Activated CD4-positive, alpha-beta T cell treated with anti-CD3 and anti-CD28 coated beads, Interleukin-2, Interleukin-6, amounts not matched to agents 100 ng/mL and 50 ng/mL, durations not matched to agents 16 hours and 8 hours (primary cell): ENCODE results near the gene IVD.

Experiments
- DNase-seq: peaks from one replicate; pipeline ENCODE4 v3.0.0-alpha.2; 2020

IVD gene

GRCh38 chr15:40463279-40463678, 57.7 kb downstream of the IVD start:
- DNase-seq = no peak

DNA sequence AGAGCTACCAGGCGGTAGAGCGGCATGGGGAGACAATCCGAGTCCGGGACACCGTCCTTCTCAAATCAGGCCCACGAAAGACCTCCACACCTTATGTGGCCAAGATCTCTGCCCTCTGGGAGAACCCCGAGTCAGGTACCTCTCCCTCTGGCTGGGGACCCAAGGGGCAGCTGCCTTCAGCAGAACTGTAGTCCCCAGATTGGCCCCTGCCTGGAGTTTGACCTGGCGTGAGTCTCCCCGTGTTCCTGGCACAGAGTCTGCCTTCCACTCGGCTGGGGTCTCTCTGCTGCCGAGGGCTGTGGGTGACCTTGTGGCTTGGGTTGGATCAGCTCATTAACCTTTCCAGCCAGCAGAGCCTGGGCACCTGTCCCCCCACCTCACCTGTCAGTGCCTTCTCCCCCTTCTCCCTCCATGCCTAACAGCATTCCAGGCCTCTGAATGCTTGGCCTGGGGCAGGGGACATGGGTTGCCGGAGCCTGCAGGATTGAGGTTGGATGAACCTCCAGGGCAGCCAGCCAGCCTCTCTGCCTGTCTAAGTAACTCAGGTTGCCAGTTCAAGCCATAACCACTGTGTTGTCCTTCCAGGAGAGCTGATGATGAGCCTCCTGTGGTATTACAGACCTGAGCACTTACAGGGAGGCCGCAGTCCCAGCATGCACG, 58.4 kb downstream of the IVD start:
- DNase-seq = no peak

DNA sequence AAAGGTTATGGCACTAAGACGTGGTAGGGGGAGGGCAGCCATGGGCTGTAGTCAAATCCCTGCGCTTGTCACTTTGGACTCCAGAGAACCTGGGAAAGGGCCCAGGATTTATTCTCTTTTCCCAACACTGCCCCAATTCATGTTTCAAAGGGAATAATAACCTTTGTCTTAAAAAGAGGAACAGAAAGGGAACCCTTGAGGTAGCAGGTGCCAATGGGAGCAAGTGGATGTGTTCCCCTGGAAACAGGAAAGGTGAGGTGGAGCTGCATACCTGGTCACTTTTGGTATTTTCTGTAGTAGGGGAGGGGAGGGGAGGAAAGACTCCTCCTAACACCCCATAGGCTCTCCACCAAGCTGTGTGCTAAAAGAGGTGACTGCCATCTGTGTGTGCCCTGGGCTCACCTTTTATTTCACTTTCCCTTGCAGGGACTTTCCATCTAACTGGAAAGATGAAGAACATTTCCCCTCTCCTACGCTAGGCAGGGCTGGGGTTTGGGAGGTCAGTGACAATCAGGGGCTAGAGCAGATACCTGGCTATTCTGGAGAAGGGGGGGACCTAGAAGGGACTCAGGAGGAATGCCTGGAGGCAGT, 59.1 kb downstream of the IVD start:
- no peak for DNase-seq

GRCh38 chr15:40465939-40466338, 60.3 kb downstream of the IVD start:
- DNase-seq = no peak

- DNase-seq = no peak
Observed at GRCh38 chr15:40466426-40467260, 61.0 kb downstream of the IVD start.

DNA sequence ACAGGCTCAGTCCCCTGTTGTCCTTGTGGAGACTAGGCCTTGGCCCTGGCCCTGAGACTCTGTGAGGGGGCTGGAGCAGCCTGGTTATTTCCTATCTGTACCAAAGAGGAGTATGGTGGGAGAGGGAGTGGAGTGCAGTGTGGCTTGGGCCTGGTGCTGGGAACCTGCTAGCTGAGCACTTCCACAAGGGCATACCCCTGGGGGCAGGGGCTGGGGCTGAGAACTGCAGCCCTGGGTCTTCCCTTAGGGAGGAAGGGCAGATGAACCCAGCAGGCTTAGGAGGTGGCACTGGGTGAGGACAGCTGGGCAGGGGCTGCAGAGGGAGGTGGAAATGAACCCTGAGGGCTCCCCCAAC, 61.6 kb downstream of the IVD start:
- DNase-seq = no peak

DNA sequence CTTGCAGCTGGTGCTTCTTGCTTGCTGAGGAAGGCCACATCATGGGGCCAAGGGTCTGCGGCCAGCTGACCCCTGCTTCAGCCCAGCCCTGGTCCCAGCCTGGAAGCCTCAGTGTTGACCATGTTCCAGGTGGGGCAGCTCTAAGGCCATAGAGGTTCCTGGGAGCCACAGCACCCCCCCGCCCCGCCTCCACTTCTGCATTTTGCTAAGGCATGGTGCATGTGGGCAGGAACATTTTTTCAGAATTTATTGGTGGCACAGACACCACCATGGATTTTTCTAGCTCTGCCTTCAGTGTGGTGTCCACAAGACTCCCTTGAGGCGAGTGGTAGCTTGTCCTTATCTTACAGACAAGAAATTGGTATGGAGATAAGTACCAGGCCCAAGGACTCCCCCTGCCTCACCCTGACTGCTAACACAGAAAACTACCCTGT, 63.3 kb downstream of the IVD start:
- no peak for DNase-seq

DNA sequence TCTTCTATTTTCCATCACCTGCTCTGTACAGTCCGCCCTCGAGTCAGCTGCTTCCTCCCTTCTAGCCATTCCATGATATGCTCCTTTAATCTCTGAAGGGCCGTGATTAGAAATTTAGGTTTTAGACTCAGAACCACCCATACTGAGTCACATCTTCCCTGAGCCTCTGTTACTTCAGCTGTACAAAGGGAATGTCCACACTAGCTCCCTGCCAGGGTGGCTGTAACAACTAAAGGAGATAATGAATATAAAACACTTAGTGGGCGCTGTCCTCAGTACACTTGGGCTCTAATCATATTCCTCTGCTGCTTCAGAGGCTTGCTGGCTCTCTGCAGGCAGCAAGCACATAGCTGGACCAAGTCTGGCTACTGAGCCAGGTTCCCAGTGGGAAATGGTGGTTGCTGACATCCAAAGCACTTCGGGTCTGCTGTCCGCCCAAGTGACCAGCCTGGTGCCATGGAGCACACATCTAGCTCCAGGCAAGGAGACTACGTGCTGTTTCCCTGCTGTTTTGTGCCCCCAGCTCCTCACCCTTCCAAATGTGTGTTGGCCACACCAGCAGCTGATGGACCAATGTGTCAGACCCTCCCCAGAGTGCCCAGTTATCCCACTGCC, 64.3 kb downstream of the IVD start:
- DNase-seq = no peak

- peak; percentile 70 for DNase-seq
Observed at GRCh38 chr15:40470423-40471104, 65.0 kb downstream of the IVD start, which contains the start of gene CHST14. Gene CHST14, plus strand, starts transcription at chr15:40470984. Its CDS starts 230 bp downstream, at chr15:40471214.
